ENCODE measurements around the gene IPCEF1. TPM values are rescaled to one million over a fixed set of nuclear protein-coding genes. Genes with fewer than 3 reads are reported as not detected.

IPCEF1 gene
- total RNA-seq, 2 experiments from 2014 or later = 17.3 to 18.8 TPM

DNA sequence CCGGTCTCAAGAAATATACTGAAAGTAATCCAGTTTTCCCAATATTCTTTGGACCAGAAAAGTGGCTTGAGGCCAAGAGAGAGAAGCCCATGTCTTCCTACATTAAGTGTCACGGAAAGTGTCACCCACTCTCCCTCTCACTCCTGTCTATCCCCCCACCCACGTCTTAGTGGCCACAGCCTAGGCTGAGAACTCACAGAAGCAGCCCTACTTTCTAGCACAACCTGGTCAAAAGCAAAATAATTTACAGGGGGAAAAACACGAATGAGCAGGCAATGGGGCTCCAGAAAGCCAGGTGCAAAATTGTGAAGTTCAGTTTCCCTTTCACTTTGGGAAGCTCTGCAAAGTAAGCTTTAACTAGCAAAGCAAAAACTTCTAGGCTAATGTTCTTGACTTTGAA lies 199.5 kb downstream of the IPCEF1 start:
- DNase-seq = peak; percentile 44
- ATAC-seq = peak; percentile 35
- peaks cover 4% of the 10 kb centered on the region for H3K36me3 Mint-ChIP-seq
- H3K4me3 Mint-ChIP-seq = peak overlapping the region; percentile 71
- H3K27ac Mint-ChIP-seq = peak overlapping the region; percentile 83
- CTCF ChIA-PET = interaction anchor here (0.8 to 4.3 kb wide), 12 partner anchors 14 to 519 kb away, joined by 3 to 81 read pairs (median 5); no protein-coding TSS in a partner anchor
- peaks cover 26% of the 10 kb centered on the region for H3K4me1 Mint-ChIP-seq
- H3K27me3 Mint-ChIP-seq = no peaks in the 10 kb centered on the region
- no peaks in the 10 kb centered on the region for H3K9me3 Mint-ChIP-seq (ENCODE audit: low read depth)

DNA sequence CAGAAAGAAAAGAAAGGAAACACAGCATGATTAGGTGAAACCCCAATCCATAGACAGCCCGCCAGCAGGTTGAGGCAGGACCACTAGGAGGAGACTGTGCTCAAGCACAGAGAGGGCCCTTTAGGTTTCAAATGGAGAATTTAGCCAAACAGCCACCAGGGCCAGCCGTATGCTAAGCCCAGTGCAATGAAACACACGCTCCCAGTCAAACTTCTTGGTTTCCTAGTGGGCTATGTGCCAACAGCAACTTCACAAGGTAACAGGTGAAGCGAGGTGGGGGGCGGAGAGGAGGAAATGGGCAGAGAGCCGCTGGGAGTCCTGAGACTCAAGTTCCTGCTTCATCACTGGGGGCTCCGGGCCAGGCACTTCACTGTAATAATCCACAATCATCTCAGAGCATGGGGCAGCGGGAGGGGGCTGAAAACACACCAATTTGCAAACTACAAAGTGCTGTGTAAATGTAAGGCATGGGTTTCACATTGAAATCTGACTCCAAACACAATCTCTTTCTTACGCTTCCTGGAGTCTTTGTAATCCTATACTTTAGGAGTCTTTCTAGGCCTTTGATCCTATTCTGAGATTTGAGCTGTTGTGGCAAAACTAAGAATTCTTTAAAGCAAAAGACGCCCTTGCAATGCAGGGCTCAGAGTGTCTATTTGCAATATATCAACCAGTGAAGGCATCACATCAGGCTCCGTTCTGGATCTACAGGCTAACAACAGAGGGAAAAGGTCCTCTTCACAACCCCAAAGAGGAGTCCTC lies 200.3 kb downstream of the IPCEF1 start:
- Mint-ChIP-seq H3K9me3 (ENCODE audit: low read depth) (no peaks in the 10 kb centered on the region), H3K27ac (peak overlapping the region; percentile 83), H3K4me3 (peak overlapping the region; percentile 71), H3K27me3 (no peaks in the 10 kb centered on the region), H3K36me3 (peaks cover 4% of the 10 kb centered on the region), H3K4me1 (peaks cover 26% of the 10 kb centered on the region)
- DNase-seq = peak; percentile 81
- peak; percentile 98 for ATAC-seq
- CTCF ChIA-PET = interaction anchor here (1.2 to 4.3 kb wide), 10 partner anchors 14 to 519 kb away, joined by 3 to 81 read pairs (median 6); no protein-coding TSS in a partner anchor

DNA sequence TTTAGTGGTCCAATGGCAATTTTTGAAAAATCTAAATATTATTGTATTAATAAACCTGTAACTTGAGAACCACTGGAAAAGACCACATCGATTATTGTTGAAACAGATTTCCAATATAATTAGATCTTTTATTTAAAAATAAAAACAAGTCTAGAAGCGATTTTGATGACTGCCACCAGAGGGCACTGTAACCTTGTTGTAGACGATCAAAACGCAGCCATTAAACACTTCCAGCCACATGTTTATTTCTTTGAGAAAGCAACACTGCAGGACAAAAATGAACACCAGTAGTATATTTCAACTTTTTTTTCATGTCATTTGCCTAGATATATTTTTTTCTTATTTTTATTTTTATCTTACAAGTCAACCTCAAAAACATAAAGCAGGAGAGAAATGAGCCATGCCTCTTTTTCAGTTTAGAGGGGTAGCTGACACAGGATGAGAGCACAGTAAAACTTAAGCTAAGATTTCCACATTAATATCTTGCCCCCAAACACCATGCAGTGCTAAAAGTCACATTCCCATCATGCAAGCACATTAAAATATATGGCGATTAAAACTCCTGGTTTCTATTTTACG lies 202.1 kb downstream of the IPCEF1 start:
- Mint-ChIP-seq H3K36me3 (no peaks in the 10 kb centered on the region), H3K9me3 (ENCODE audit: low read depth) (no peaks in the 10 kb centered on the region), H3K27ac (no peak overlapping the region), H3K4me1 (peaks cover 26% of the 10 kb centered on the region), H3K27me3 (no peaks in the 10 kb centered on the region), H3K4me3 (no peak overlapping the region)
- DNase-seq = peak; percentile 74
- CTCF ChIA-PET = interaction anchor here (0.7 to 3.8 kb wide), 10 partner anchors 18 to 217 kb away, joined by 3 to 69 read pairs (median 4); partner anchors contain the start of gene IPCEF1
- no peak for ATAC-seq

DNA sequence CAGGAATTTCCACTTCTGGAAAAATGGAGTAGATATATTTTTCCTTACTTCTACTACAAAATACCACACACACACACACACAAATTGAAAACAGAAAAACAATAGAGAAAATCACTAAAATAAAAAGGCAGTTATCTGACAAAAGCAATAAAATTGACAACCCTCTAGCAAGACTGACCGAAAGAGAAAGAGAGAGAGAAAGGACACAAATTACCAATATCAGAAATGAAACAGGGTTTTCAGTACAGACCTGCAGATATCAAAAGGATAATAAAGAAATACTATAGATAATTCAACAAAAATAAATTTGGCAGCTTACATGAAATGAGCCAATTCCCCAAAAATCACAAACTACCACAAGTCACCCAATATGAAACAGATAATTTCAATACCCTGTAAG lies 212.8 kb downstream of the IPCEF1 start:
- DNase-seq (no peak), ATAC-seq (no peak)
- CTCF ChIA-PET = no interaction called here
- Mint-ChIP-seq H3K4me3 (no peak overlapping the region), H3K36me3 (no peaks in the 10 kb centered on the region), H3K9me3 (ENCODE audit: low read depth) (no peaks in the 10 kb centered on the region), H3K27me3 (peaks cover 7% of the 10 kb centered on the region), H3K27ac (no peak overlapping the region), H3K4me1 (no peaks in the 10 kb centered on the region)

DNA sequence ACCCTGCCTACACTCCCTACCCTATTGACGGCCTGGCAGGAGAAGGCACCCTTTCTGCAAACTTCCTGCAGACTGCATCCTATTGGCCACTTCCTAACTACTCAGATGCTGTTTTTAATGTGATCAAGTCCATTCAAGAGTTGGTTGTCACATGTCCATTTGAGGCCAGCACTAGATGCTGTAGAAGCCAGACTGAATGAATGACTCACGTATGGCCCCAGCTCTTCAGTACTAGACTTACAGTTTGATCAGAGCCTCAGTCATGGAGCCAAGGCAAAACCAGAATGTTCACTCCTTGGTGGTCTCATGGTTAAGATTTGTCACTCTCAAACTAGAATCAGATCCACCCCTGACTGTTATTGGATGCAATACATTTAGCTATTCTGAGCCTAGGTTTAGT lies 215.9 kb downstream of the IPCEF1 start:
- Mint-ChIP-seq H3K4me3 (no peak overlapping the region), H3K9me3 (ENCODE audit: low read depth) (no peaks in the 10 kb centered on the region), H3K36me3 (no peaks in the 10 kb centered on the region), H3K27me3 (peaks cover 6% of the 10 kb centered on the region), H3K27ac (no peak overlapping the region), H3K4me1 (no peaks in the 10 kb centered on the region)
- no peak for DNase-seq
- ATAC-seq = no peak
- CTCF ChIA-PET = no interaction called here

DNA sequence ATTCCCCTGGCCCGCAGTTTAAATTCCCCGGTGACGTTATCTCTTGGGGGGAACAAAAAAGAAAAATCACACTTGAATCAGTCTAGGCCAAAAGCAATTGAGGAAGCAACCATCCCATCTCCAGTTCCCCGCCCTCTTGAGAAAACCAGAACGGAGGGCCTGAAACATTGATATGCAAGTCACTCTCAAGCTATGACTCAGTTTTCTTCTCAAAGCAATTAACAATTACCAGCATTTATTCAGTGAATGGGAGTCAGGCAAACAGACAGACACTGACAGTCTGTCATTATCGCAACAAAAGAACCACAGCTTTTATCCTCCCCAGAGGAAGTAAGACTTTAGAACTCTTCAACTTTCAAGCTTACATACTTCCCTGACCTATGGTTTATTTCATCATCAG lies 216.7 kb downstream of the IPCEF1 start:
- no peak for DNase-seq
- CTCF ChIA-PET = interaction anchor here (0.9 kb wide), 1 partner anchor 137 kb away, joined by 3 read pairs; no protein-coding TSS in a partner anchor
- ATAC-seq = no peak
- Mint-ChIP-seq H3K9me3 (ENCODE audit: low read depth) (no peaks in the 10 kb centered on the region), H3K4me1 (no peaks in the 10 kb centered on the region), H3K36me3 (no peaks in the 10 kb centered on the region), H3K27ac (no peak overlapping the region), H3K27me3 (peaks cover 6% of the 10 kb centered on the region), H3K4me3 (no peak overlapping the region)

DNA sequence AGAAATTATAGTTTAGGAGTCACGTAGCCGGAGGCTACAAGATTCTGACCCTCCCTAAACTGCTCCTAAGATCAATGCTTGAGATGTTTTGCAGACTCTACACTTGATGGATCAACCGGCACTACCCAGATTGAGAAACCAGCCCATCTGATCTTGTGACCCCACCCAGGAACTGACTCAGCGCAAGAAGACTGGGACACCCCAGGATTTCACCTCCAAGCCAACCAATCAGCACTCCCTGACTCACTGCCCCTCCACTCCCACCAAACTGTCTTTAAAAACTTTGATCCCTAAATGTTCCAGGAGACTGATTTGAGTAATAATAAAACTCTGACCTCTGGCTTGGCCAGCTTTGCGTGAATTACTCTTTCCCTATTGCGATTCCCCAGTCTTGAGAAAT lies 217.8 kb downstream of the IPCEF1 start:
- no peaks in the 10 kb centered on the region for H3K4me1 Mint-ChIP-seq
- CTCF ChIA-PET = no interaction called here

DNA sequence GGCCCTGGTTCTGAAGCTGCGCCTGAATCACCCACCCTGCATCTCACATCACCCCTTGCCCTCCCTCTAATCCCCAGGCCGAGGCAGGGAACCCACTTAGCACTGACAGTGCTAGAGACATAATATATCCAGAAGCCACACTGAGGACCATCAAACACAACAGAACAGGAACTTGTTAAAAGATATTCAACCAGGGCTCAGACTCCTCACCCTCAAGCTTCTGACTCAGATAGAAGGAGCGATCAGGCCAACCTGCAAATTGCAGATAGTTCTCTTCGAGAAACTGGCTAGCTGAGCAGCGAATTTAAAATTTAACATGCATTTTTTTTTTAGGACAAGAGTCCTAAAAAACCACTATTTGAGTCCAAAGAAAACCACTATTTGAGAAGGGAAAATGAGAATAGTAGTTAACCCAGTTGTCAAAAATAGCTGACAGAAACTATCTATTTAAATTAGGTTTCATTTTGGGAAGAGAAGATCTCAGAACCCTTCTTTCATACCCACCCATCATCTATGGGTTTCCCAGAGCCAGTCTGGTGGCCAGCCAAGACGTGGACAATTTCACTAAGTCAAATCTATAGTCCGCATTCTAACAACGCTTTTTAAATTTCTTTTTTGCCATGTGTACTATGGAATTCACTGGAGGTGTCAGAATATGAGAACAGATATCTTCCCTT lies 222.0 kb downstream of the IPCEF1 start:
- H3K36me3 Mint-ChIP-seq = no peaks in the 10 kb centered on the region
- H3K27ac Mint-ChIP-seq = no peak overlapping the region
- peaks cover 5% of the 10 kb centered on the region for H3K27me3 Mint-ChIP-seq
- ATAC-seq = no peak
- H3K4me1 Mint-ChIP-seq = no peaks in the 10 kb centered on the region
- DNase-seq = no peak
- CTCF ChIA-PET = no interaction called here
- H3K9me3 Mint-ChIP-seq (ENCODE audit: low read depth) = no peaks in the 10 kb centered on the region
- no peak overlapping the region for H3K4me3 Mint-ChIP-seq

More for the DNA sequence above, 217.8 kb downstream of the IPCEF1 start:
- no peak overlapping the region for H3K4me3 Mint-ChIP-seq
- ATAC-seq (no peak), DNase-seq (no peak)
- H3K27me3 Mint-ChIP-seq = peaks cover 6% of the 10 kb centered on the region
- no peak overlapping the region for H3K27ac Mint-ChIP-seq
- no peaks in the 10 kb centered on the region for H3K36me3 Mint-ChIP-seq
- H3K9me3 Mint-ChIP-seq (ENCODE audit: low read depth) = no peaks in the 10 kb centered on the region

DNA sequence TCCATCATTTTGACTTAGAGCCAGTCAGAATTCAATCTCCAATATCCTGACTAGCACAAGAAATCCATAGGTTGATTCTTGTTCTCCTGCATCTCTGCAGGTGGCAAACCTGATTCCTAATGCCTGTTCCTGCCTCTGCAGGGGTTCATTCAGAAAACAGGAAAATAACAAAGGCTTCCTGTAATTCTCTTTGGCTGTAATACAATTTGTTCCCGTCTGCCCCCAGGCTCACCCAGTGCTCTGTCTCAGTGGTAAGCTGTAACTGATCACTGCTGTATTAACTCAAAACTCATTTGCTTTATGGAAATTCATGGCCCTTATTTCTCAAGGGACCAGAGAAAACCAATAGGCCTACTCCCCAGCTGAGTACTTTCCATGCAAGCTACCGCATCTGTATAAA lies 228.9 kb downstream of the IPCEF1 start:
- Mint-ChIP-seq H3K4me3 (no peak overlapping the region), H3K9me3 (ENCODE audit: low read depth) (no peaks in the 10 kb centered on the region), H3K27ac (no peak overlapping the region), H3K4me1 (no peaks in the 10 kb centered on the region), H3K27me3 (peaks cover 2% of the 10 kb centered on the region), H3K36me3 (no peaks in the 10 kb centered on the region)
- ATAC-seq (no peak), DNase-seq (no peak)
- CTCF ChIA-PET = no interaction called here

DNA sequence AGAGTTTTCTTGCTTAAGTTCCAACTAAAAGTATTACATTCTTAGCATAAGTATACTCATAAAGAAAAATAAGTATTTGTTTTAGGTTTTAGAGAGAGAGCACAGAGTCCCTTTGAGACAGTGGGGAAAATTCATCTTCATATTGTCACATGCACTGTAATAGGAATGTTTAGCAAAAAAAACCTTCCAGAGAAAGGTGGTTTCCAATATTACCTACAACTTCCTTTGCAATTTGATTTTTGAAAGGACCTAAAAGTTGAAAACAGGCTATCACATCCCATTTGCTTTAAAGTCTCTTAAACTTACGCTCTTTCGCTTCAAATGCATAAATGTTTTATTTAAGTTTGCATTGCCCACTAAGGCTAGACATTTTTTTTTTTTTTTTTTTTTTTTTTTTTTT lies 231.2 kb downstream of the IPCEF1 start:
- H3K9me3 Mint-ChIP-seq (ENCODE audit: low read depth) = no peaks in the 10 kb centered on the region
- H3K36me3 Mint-ChIP-seq = no peaks in the 10 kb centered on the region
- CTCF ChIA-PET = no interaction called here
- no peak for ATAC-seq
- H3K27ac Mint-ChIP-seq = no peak overlapping the region
- H3K27me3 Mint-ChIP-seq = peaks cover 5% of the 10 kb centered on the region
- no peak overlapping the region for H3K4me3 Mint-ChIP-seq
- no peaks in the 10 kb centered on the region for H3K4me1 Mint-ChIP-seq
- no peak for DNase-seq

DNA sequence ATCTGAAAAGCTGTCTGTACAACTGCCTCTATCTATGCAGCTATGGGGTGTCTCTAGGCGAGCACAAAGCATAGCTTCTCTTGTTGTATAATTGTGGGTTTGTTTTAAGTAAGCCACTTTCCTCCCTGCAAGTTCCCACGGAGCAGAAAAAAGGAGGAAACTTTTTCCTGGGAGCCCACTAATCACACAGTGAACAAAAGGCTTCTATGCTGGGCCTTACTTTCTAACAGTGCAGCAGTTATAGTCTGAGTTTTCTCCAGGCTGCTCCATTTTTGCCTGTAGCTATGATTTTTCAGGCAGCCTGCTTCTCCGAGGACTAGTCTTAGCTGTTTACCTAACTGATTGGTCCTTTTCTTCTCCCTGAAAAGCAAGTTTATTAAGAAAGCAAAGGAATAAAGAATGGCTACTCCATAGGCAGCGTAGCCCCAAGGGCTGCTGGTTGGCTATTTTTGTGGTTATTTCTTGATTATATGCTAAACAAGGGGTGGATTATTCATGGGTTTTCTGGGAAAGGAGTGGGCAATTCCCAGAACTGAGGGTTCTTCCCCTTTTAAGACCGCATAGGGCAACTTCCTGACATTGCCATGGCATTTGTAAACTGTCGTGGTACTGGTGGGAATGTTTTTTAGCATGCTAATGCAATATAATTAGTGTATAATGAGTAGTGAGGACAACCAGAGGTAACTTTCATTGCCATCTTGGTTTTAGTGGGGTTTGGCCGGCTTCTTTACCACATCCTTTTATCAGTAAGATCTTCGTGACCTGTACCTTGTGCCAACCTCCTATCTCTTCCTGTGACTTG lies 233.2 kb downstream of the IPCEF1 start:
- ATAC-seq = no peak
- Mint-ChIP-seq H3K9me3 (ENCODE audit: low read depth) (no peaks in the 10 kb centered on the region), H3K36me3 (no peaks in the 10 kb centered on the region), H3K27me3 (peaks cover 5% of the 10 kb centered on the region), H3K4me1 (no peaks in the 10 kb centered on the region), H3K4me3 (no peak overlapping the region), H3K27ac (no peak overlapping the region)
- CTCF ChIA-PET = no interaction called here
- no peak for DNase-seq

DNA sequence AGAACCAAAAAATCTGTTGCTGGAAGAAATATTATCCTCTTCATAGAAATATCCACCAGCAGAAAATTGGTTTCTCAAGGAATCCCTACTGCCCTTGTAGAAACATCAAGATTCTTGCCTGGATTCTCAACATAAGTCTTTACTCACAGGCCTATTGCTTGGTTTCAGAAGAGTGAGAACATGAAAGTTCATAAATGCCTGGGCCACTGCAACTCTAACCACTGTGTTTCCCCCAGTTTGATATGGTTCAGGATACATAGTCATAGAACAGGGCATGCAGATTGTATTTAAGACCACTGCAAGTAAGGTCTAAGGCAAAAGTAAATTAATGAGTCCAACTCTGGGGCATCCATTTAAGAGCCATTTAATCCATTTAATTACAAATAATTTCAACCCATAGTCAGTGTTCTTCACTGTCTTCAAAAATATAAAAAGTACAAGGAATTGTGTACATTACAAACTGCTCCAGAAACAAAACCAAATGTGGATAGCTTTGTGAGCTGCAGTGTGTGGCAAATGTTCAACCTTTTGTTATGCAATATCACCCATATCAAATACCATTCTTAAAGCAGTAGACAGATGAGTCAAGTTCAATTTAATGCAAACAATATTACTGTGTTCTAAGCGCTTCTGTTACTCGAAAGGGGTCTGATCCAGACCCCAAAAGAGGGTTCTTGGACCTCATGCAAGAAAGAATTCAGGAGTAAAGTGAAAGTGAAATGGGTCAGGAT lies 234.2 kb downstream of the IPCEF1 start:
- CTCF ChIA-PET = no interaction called here
- Mint-ChIP-seq H3K9me3 (ENCODE audit: low read depth) (no peaks in the 10 kb centered on the region), H3K27ac (no peak overlapping the region)

DNA sequence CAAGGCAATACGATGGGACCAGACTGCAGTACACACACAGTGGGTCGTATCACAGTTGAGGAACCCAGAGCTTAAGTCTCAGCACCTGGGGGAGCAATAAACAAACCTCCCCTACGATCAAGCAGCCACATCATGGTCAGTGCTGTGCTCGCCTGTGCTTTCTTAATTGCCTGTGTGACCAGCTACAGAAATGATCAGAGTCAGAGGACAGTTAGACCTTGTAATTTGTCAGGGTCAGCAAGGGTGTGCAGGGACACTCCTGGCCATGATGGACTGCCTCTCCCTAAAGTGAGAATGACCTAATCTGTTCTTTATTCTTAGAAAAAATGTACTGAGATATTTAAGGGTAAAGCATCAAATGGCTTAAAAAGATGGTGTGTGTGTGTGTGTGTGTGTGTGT lies 239.1 kb downstream of the IPCEF1 start:
- peaks cover 5% of the 10 kb centered on the region for H3K27me3 Mint-ChIP-seq
- no peak overlapping the region for H3K4me3 Mint-ChIP-seq
- no peaks in the 10 kb centered on the region for H3K4me1 Mint-ChIP-seq
- H3K9me3 Mint-ChIP-seq (ENCODE audit: low read depth) = no peaks in the 10 kb centered on the region
- no peak for ATAC-seq
- no peak for DNase-seq
- CTCF ChIA-PET = no interaction called here
- H3K27ac Mint-ChIP-seq = no peak overlapping the region
- H3K36me3 Mint-ChIP-seq = no peaks in the 10 kb centered on the region

More for the DNA sequence above, 234.2 kb downstream of the IPCEF1 start:
- H3K27me3 Mint-ChIP-seq = peaks cover 5% of the 10 kb centered on the region
- ATAC-seq = no peak
- no peaks in the 10 kb centered on the region for H3K4me1 Mint-ChIP-seq
- no peak for DNase-seq
- no peak overlapping the region for H3K4me3 Mint-ChIP-seq
- H3K36me3 Mint-ChIP-seq = no peaks in the 10 kb centered on the region
